ENCODE measurements around the gene PEX5.

DNA sequence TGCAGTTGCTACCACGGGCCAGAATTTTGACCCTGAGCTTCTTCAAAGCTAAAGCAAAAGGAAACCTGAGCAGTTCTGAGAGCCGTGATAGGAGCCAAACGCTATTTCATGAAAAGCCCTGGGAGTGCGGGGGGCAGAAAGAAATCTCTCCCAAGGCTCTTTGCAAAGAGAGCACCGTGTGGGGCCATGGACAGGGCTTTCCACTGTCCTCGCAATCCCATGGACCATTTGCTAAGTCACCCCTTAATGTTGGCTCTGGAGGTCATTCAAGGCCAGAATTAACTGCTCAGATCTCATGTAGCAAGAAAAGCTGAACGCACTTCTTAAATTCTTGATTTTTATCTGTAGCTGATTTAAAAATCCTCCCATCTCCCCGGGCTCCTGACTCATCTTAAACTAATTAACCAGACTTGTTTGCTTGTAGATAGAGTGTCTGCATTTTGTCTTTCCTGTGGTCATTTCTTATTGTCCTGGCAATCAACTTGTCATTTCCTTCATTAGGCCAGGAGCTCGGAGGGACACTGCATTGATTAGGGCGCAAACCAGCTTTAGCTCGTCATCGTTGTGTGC is 34.5 kb upstream of the PEX5 start:
- TF ChIP-seq, protein P1, sequence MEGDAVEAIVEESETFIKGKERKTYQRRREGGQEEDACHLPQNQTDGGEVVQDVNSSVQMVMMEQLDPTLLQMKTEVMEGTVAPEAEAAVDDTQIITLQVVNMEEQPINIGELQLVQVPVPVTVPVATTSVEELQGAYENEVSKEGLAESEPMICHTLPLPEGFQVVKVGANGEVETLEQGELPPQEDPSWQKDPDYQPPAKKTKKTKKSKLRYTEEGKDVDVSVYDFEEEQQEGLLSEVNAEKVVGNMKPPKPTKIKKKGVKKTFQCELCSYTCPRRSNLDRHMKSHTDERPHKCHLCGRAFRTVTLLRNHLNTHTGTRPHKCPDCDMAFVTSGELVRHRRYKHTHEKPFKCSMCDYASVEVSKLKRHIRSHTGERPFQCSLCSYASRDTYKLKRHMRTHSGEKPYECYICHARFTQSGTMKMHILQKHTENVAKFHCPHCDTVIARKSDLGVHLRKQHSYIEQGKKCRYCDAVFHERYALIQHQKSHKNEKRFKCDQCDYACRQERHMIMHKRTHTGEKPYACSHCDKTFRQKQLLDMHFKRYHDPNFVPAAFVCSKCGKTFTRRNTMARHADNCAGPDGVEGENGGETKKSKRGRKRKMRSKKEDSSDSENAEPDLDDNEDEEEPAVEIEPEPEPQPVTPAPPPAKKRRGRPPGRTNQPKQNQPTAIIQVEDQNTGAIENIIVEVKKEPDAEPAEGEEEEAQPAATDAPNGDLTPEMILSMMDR (IDR thresholded peaks at IDR 0.05; ENCODE audit: low read depth, low read length) = no peak
- TF ChIP-seq EZH2phosphoT487 (IDR thresholded peaks at IDR 0.05; ENCODE audit: low read depth) = no peak

Data from OCI-LY3 (cell line).